Smooth muscle cell (in vitro differentiated cells): ENCODE measurements around the gene PRRX2. TPM values are rescaled to one million over a fixed set of nuclear protein-coding genes. Genes with fewer than 3 reads are reported as not detected.

Experiments
- DNase-seq: peaks from one replicate; lab custom pipeline; 2025; ENCODE audit not compliant: unreplicated experiment; lab: John Stamatoyannopoulos, UW
- H2AFZ ChIP-seq: fragments of 200-600 bp; sonication (generic); 2 replicates; pipeline ENCODE4 v1.6.0; 2016; ENCODE audit warnings: antibody characterized with exemption, low read depth, mild to moderate bottlenecking
- H3F3A ChIP-seq: fragments of 200-600 bp; sonication (generic); 2 replicates; pipeline ENCODE4 v1.6.0; 2017; ENCODE audit warnings: antibody characterized with exemption, low read depth
- H3K27ac ChIP-seq: fragments of 200-600 bp; sonication (generic); 2 replicates; pipeline ENCODE4 v1.5.1; 2016; ENCODE audit warnings: low read depth, mild to moderate bottlenecking
- H3K27me3 ChIP-seq: fragments of 200-600 bp; sonication (generic); 2 replicates; pipeline ENCODE4 v1.6.1; 2016; ENCODE audit warnings: low read depth, mild to moderate bottlenecking
- H3K36me3 ChIP-seq: fragments of 200-600 bp; sonication (generic); 2 replicates; pipeline ENCODE4 v1.5.1; 2016; ENCODE audit warnings: low read depth
- H3K4me1 ChIP-seq: fragments of 200-600 bp; sonication (generic); 2 replicates; pipeline ENCODE4 v1.5.1; 2016; ENCODE audit warnings: low read depth
- H3K4me2 ChIP-seq: fragments of 200-600 bp; sonication (generic); 2 replicates; pipeline ENCODE4 v1.6.0; 2016; ENCODE audit warnings: mild to moderate bottlenecking
- H3K4me3 ChIP-seq: fragments of 200-600 bp; sonication (generic); 2 replicates; pipeline ENCODE4 v1.5.1; 2016; ENCODE audit warnings: mild to moderate bottlenecking
- H3K79me2 ChIP-seq: fragments of 200-600 bp; sonication (generic); 2 replicates; pipeline ENCODE4 v1.6.0; 2016; ENCODE audit warnings: low read depth, mild to moderate bottlenecking
- H3K9ac ChIP-seq: fragments of 200-600 bp; sonication (generic); 2 replicates; pipeline ENCODE4 v1.6.0; 2016; ENCODE audit warnings: low read depth
- H3K9me3 ChIP-seq: fragments of 200-600 bp; sonication (generic); replicated peaks from 2 replicates; pipeline ENCODE4 v1.5.1; 2016; ENCODE audit warnings: low read depth
- H4K20me1 ChIP-seq: fragments of 200-600 bp; sonication (generic); 2 replicates; pipeline ENCODE4 v1.6.0; 2016; ENCODE audit warnings: low read depth
- CTCF ChIP-seq: fragments of 200-600 bp; sonication (generic); IDR thresholded peaks from 2 replicates; pipeline ENCODE4 v1.5.1; 2017; ENCODE audit warnings: borderline replicate concordance, mild to moderate bottlenecking, antibody characterized with exemption; ENCODE audit not compliant: insufficient read depth, poor library complexity, severe bottlenecking
- WGBS: methylation state at CpG from one replicate; pipeline ENCODE4 v1.1.7; 2016; ENCODE audit warnings: low lambda C conversion rate; 5-methylcytosine and 5-hydroxymethylcytosine counted together
- polyA plus RNA-seq: library from polyadenylated mRNA; unstranded; fragments of >200 nt; fragmentation: Nextera tagmentation; extraction: Ambion mirVana; gene quantifications from 2 replicates; pipeline ENCODE4 v1.2.1, GENCODE V29; 2016
- total RNA-seq: library from RNA; depleted of rRNA; stranded (reverse); fragments of >200 nt; gene quantifications from 2 replicates; pipeline ENCODE4 v1.2.3, GENCODE V29; 2014

The PRRX2 gene
- total and polyA plus RNA-seq, 2 experiments from 2014 or later: 87.7 to 234 TPM

GRCh38 chr9:129713402-129713679, 47.9 kb downstream of the PRRX2 start:
- Histone ChIP-seq H4K20me1 (peaks cover 3% of the 10 kb centered on the region), H3K27ac (peak overlapping the region; percentile 91), H3K27me3 (no peaks in the 10 kb centered on the region), H3K36me3 (no peaks in the 10 kb centered on the region), H3K4me1 (peaks cover 39% of the 10 kb centered on the region), H3K79me2 (peaks cover 15% of the 10 kb centered on the region), H3K9me3 (no peaks in the 10 kb centered on the region), H3K4me3 (no peak overlapping the region), H2AFZ (no peak overlapping the region), H3K9ac (no peak overlapping the region), H3F3A (peaks cover 12% of the 10 kb centered on the region), H3K4me2 (peak overlapping the region; percentile 10)
- WGBS: 76% methylated on average over 10 of the region's 10 CpGs
- no peak for DNase-seq
- TF ChIP-seq CTCF: no peak

- Histone ChIP-seq H3K4me2 (no peak overlapping the region), H3K9ac (no peak overlapping the region), H3K79me2 (peaks cover 11% of the 10 kb centered on the region), H3F3A (peaks cover 3% of the 10 kb centered on the region), H2AFZ (no peak overlapping the region), H3K4me3 (no peak overlapping the region), H3K27ac (no peak overlapping the region), H3K9me3 (no peaks in the 10 kb centered on the region), H3K27me3 (no peaks in the 10 kb centered on the region), H3K4me1 (peaks cover 34% of the 10 kb centered on the region), H4K20me1 (peaks cover 8% of the 10 kb centered on the region), H3K36me3 (no peaks in the 10 kb centered on the region)
- no peak for TF ChIP-seq CTCF
- DNase-seq: no peak
- WGBS: 91% methylated on average over 15 of the region's 15 CpGs
These were observed 49.1 kb downstream of the PRRX2 start for GRCh38 chr9:129714511-129715061.

- H3K27ac ChIP-seq: no peak overlapping the region
- peaks cover 4% of the 10 kb centered on the region for H3K79me2 ChIP-seq
- DNase-seq: no peak
- H3K27me3 ChIP-seq: no peaks in the 10 kb centered on the region
- H3K4me1 ChIP-seq: peaks cover 21% of the 10 kb centered on the region
- no peaks in the 10 kb centered on the region for H3K9me3 ChIP-seq
- no peak for TF ChIP-seq CTCF
- no peak overlapping the region for H3K4me2 ChIP-seq
- H2AFZ ChIP-seq: no peak overlapping the region
- H4K20me1 ChIP-seq: peaks cover 8% of the 10 kb centered on the region
- H3K4me3 ChIP-seq: no peak overlapping the region
- no peak overlapping the region for H3K9ac ChIP-seq
- WGBS: 86% methylated on average over 5 of the region's 5 CpGs
- H3K36me3 ChIP-seq: no peaks in the 10 kb centered on the region
- H3F3A ChIP-seq: peaks cover 3% of the 10 kb centered on the region
These were observed 50.6 kb downstream of the PRRX2 start for GRCh38 chr9:129716091-129716490.

- H2AFZ ChIP-seq: no peak overlapping the region
- no peak for DNase-seq
- no peaks in the 10 kb centered on the region for H3K36me3 ChIP-seq
- 96% methylated on average over 5 of the region's 5 CpGs for WGBS
- H3K4me3 ChIP-seq: no peak overlapping the region
- no peak overlapping the region for H3K27ac ChIP-seq
- H3F3A ChIP-seq: no peaks in the 10 kb centered on the region
- peaks cover 8% of the 10 kb centered on the region for H4K20me1 ChIP-seq
- no peaks in the 10 kb centered on the region for H3K27me3 ChIP-seq
- peaks cover 4% of the 10 kb centered on the region for H3K79me2 ChIP-seq
- peaks cover 4% of the 10 kb centered on the region for H3K4me1 ChIP-seq
- TF ChIP-seq CTCF: no peak
- H3K9me3 ChIP-seq: no peaks in the 10 kb centered on the region
- no peak overlapping the region for H3K4me2 ChIP-seq
- no peak overlapping the region for H3K9ac ChIP-seq
These were observed 52.5 kb downstream of the PRRX2 start for GRCh38 chr9:129717991-129718390.
